Sigmoid colon (tissue), 4 donors: ENCODE measurements around the gene CFAP20.

Experiments
- EP300 ChIP-seq, 4 donors: sonication (generic); formaldehyde crosslinking; IDR thresholded peaks; one replicate each; pipeline ENCODE4 v1.6.1; 2017; ENCODE audit warnings: antibody characterized with exemption in 4 of 4
- POLR2A ChIP-seq, 2 donors: fragments of 450-650 bp; IDR thresholded peaks; one replicate each; pipeline ENCODE4 v1.6.1; 2016; ENCODE audit warnings: antibody characterized with exemption in 2 of 2, mild to moderate bottlenecking in 2 of 2, moderate library complexity in 2 of 2
- TF ChIP-seq, protein P1 (sequence below), 4 experiments: fragments of 450-650 bp in 3 of 4; fragments of 200-600 bp in 1 of 4; IDR thresholded peaks; one replicate each; pipeline ENCODE4 v1.5.1; 2016 to 2019; ENCODE audit warnings: antibody characterized with exemption in 4 of 4, mild to moderate bottlenecking in 3 of 4, moderate library complexity in 2 of 4

DNA sequence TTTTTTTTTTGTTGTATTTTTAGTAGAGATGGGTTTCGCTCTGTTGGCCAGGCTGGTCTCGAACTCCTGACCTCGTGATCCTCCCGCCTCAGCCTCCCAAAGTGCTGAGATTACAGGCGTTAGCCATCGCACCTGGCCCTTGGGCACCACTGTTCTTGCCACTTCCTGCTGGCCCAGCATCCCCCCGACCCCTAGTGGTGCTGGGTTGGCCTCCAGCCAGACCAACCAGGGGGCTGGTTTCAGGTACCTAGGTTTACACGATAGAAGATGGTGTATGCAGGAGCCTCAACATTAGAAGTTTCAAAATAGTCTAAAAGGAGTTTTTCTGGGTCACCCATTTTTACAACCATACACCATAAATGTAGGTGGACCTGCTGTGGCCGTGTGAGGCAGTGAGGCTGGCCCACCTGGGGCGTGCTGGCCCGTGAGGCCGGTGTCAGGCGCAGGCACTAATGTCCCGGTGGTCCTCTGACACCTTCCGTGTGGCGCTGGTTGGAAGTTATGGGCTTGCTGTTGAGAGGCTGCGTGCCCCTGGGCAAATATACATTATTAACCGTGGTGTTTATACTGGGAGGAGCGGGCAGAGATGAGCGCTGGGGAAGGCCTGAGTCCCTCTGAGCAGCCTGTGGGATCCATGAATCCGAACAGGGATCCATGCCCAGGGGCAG lies 43.5 kb downstream of the CFAP20 start:
- TF ChIP-seq, protein P1, sequence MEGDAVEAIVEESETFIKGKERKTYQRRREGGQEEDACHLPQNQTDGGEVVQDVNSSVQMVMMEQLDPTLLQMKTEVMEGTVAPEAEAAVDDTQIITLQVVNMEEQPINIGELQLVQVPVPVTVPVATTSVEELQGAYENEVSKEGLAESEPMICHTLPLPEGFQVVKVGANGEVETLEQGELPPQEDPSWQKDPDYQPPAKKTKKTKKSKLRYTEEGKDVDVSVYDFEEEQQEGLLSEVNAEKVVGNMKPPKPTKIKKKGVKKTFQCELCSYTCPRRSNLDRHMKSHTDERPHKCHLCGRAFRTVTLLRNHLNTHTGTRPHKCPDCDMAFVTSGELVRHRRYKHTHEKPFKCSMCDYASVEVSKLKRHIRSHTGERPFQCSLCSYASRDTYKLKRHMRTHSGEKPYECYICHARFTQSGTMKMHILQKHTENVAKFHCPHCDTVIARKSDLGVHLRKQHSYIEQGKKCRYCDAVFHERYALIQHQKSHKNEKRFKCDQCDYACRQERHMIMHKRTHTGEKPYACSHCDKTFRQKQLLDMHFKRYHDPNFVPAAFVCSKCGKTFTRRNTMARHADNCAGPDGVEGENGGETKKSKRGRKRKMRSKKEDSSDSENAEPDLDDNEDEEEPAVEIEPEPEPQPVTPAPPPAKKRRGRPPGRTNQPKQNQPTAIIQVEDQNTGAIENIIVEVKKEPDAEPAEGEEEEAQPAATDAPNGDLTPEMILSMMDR (IDR thresholded peaks at IDR 0.05): no peak
- TF ChIP-seq POLR2A (IDR thresholded peaks at IDR 0.05) (no peak), EP300 (IDR thresholded peaks at IDR 0.05) (no peak)
